PC-9 (cell line): ENCODE data around the gene STAMBP.

Experiments
- EZH2 ChIP-seq: fragments of 200-600 bp; sonication (generic); IDR thresholded peaks from 2 replicates; pipeline ENCODE4 v1.8.0; 2017; ENCODE audit warnings: antibody characterized with exemption, low read depth
- TF ChIP-seq, protein P1 (sequence below): fragments of 200-600 bp; sonication (generic); conservative IDR thresholded peaks from 2 replicates; pipeline ENCODE4 v1.6.1; 2017; ENCODE audit warnings: mixed run types, antibody characterized with exemption, mild to moderate bottlenecking, moderate library complexity

- TF ChIP-seq, protein P1, sequence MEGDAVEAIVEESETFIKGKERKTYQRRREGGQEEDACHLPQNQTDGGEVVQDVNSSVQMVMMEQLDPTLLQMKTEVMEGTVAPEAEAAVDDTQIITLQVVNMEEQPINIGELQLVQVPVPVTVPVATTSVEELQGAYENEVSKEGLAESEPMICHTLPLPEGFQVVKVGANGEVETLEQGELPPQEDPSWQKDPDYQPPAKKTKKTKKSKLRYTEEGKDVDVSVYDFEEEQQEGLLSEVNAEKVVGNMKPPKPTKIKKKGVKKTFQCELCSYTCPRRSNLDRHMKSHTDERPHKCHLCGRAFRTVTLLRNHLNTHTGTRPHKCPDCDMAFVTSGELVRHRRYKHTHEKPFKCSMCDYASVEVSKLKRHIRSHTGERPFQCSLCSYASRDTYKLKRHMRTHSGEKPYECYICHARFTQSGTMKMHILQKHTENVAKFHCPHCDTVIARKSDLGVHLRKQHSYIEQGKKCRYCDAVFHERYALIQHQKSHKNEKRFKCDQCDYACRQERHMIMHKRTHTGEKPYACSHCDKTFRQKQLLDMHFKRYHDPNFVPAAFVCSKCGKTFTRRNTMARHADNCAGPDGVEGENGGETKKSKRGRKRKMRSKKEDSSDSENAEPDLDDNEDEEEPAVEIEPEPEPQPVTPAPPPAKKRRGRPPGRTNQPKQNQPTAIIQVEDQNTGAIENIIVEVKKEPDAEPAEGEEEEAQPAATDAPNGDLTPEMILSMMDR, result no peak
- no peak for TF ChIP-seq EZH2
These were observed 82.9 kb downstream of the STAMBP start for GRCh38 chr2:73911548-73912208.
